Small intestine (tissue), 4 donors: Measurements from ENCODE around the gene SPTB. TPM values are rescaled to one million over a fixed set of nuclear protein-coding genes. Genes with fewer than 3 reads are reported as not detected.

Experiments used
- polyA plus RNA-seq, 4 donors: library from polyadenylated mRNA; stranded (reverse) in 3 of 4; unstranded in 1 of 4; fragments of 200-250 nt in 3 of 4; fragments of 120-200 nt in 1 of 4; gene quantifications; one replicate each; pipeline versions ENCODE4 v1.2.1 to v1.2.3, GENCODE V29; 2013
- donor health status: healthy with polysubstance abuse.
- donor health status: Bipolar disorder and iron deficiency.
- donor health status: healthy.

SPTB gene
- polyA plus RNA-seq, 4 donors: under 0.01 to 1.2 (median 0.66) TPM

Other genes starting within 250 kb of the SPTB start
- gene PLEKHG3, start 175.5 kb downstream of the SPTB start, polyA plus RNA-seq: 10 to 100 TPM; 12.7 to 47.0 (median 17.1) TPM
- gene CHURC1, start 34.5 kb upstream of the SPTB start, polyA plus RNA-seq: 10 to 100 TPM; 25.9 to 40.3 (median 33.9) TPM
- 1,000 to 10,000 TPM in 1 of 4 donors, 10 to 100 TPM in 3; 49.2 to 1,000 (median 61.2) TPM for gene GPX2, start 62.8 kb upstream of the SPTB start, polyA plus RNA-seq
- gene RAB15, start 92.4 kb upstream of the SPTB start, polyA plus RNA-seq: 10 to 100 TPM; 12.2 to 47.9 (median 16.8) TPM
- gene FNTB, start 107.0 kb upstream of the SPTB start, polyA plus RNA-seq: 10 to 100 TPM in 2 of 4 donors, 1 to 10 TPM in 2; 6.7 to 25.3 (median 8.7) TPM
- gene MAX, start 222.6 kb upstream of the SPTB start, polyA plus RNA-seq: 100 to 1,000 TPM in 1 of 4 donors, 10 to 100 TPM in 3; 42.9 to 127 (median 71.0) TPM